ENCODE data around the gene TOM1L2.

DNA sequence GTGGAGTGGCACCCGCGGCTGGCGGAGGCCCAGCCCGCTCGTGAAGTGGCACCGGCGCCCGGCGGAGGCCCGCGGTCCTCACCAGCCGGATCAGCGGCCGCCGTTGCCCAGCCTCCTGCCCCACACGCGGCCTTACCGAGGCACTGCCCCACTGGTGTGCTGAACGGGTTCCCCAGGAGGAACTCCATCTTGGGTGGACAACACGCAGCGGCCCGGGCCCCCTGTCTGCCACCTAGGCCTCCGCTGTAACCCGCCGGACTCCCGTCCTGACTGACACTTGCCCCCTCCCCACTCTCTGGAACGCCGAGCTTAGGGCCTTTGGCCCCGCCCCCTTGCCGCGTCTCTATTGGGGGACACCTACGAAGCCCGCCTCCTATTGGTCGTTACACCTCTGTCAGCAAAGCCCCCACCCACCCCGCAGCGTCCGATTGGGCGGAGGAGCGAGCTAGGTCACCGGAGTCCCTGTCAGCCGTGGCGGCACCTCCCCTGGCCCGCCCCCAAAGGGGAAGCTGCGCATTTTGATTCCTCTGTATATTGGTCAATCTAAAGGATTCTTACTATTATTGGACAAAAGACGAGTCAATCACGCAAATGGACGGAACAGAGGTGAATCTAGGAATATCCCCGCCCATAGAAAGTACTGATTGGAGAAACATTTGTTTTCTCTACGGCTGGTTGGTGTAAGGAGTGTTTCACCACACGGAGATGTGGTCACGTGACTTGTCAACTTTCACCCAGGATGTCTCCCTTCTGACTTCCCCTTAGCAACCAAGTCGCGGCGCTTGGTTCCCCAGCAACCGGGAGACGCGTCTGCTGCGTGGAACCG, at the start of gene TOM1L2, which contains the start of gene DRC3:
- TF ChIP-seq, protein P1, sequence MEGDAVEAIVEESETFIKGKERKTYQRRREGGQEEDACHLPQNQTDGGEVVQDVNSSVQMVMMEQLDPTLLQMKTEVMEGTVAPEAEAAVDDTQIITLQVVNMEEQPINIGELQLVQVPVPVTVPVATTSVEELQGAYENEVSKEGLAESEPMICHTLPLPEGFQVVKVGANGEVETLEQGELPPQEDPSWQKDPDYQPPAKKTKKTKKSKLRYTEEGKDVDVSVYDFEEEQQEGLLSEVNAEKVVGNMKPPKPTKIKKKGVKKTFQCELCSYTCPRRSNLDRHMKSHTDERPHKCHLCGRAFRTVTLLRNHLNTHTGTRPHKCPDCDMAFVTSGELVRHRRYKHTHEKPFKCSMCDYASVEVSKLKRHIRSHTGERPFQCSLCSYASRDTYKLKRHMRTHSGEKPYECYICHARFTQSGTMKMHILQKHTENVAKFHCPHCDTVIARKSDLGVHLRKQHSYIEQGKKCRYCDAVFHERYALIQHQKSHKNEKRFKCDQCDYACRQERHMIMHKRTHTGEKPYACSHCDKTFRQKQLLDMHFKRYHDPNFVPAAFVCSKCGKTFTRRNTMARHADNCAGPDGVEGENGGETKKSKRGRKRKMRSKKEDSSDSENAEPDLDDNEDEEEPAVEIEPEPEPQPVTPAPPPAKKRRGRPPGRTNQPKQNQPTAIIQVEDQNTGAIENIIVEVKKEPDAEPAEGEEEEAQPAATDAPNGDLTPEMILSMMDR (IDR thresholded peaks at IDR 0.05; ENCODE audit: borderline replicate concordance, extremely low read depth, low read length, poor library complexity, severe bottlenecking), result no peak
- TF ChIP-seq EZH2 (IDR thresholded peaks at IDR 0.05; ENCODE audit: borderline replicate concordance, low read depth, low read length, severe bottlenecking), result no peak
